Measurements from ENCODE around the gene ZSWIM8.
A peak's percentile ranks its signal among the peaks of the same experiment; 100 is the strongest.
"Not testable (repeated sequence)": the region's sequence is repeated elsewhere in the genome, so short reads cannot be mapped to it uniquely, and the experiment has no call there.

Gene ZSWIM8
- total RNA-seq = 59.4 to 151 reads per million in 2 experiments

GRCh38 chr10:73785211-73785720 is at the start of gene ZSWIM8:
Gene ZSWIM8 (plus strand): TSS chr10:73785606. CDS start chr10:73785879, 273 bp downstream.
- DNase-seq (ENCODE audit: low read depth) = peak; percentile 83

GRCh38 chr10:73740501-73741254 is 44.7 kb upstream of the ZSWIM8 start:
- not testable (repeated sequence) for DNase-seq (ENCODE audit: low read depth)

- no peak for DNase-seq (ENCODE audit: low read depth)
Observed at GRCh38 chr10:73742454-73742734, 43.0 kb upstream of the ZSWIM8 start.

- DNase-seq (ENCODE audit: low read depth) = no peak
Observed at GRCh38 chr10:73743327-73743904, 42.0 kb upstream of the ZSWIM8 start.

GRCh38 chr10:73743905-73744663 is 41.3 kb upstream of the ZSWIM8 start, which contains the start of gene SEC24C:
Gene SEC24C (plus strand): TSS chr10:73744372. CDS start chr10:73746833, 2,461 bp downstream.
- peak; percentile 92 for DNase-seq (ENCODE audit: low read depth)

GRCh38 chr10:73744664-73744975 is 40.8 kb upstream of the ZSWIM8 start:
- peak; percentile 34 for DNase-seq (ENCODE audit: low read depth)

GRCh38 chr10:73746721-73747120 is 38.7 kb upstream of the ZSWIM8 start:
- DNase-seq (ENCODE audit: low read depth) = no peak

- DNase-seq (ENCODE audit: low read depth) = no peak
Observed at GRCh38 chr10:73750819-73751218, 34.6 kb upstream of the ZSWIM8 start.

GRCh38 chr10:73756183-73756582 is 29.2 kb upstream of the ZSWIM8 start:
- DNase-seq (ENCODE audit: low read depth) = no peak

- no peak for DNase-seq (ENCODE audit: low read depth)
Observed at GRCh38 chr10:73758704-73759511, 26.5 kb upstream of the ZSWIM8 start.

- DNase-seq (ENCODE audit: low read depth) = peak; percentile 62
Observed at GRCh38 chr10:73759512-73760115, 25.8 kb upstream of the ZSWIM8 start.

GRCh38 chr10:73761781-73762180 is 23.6 kb upstream of the ZSWIM8 start:
- no peak for DNase-seq (ENCODE audit: low read depth)

GRCh38 chr10:73762915-73763314 is 22.5 kb upstream of the ZSWIM8 start:
- no peak for DNase-seq (ENCODE audit: low read depth)

GRCh38 chr10:73763343-73763742 is 22.1 kb upstream of the ZSWIM8 start:
- DNase-seq (ENCODE audit: low read depth) = no peak

- DNase-seq (ENCODE audit: low read depth) = no peak
Observed at GRCh38 chr10:73765066-73765465, 20.3 kb upstream of the ZSWIM8 start.

- DNase-seq (ENCODE audit: low read depth) = peak; percentile 57
Observed at GRCh38 chr10:73768881-73769280, 16.5 kb upstream of the ZSWIM8 start.

GRCh38 chr10:73769396-73769795 is 16.0 kb upstream of the ZSWIM8 start:
- DNase-seq (ENCODE audit: low read depth) = no peak

GRCh38 chr10:73771722-73772280 is 13.6 kb upstream of the ZSWIM8 start:
- peak; percentile 52 for DNase-seq (ENCODE audit: low read depth)

GRCh38 chr10:73772281-73773151 is 12.9 kb upstream of the ZSWIM8 start:
- DNase-seq (ENCODE audit: low read depth) = peak; percentile 66
